MM.1S (cell line): ENCODE data around the gene TAF11L6.

Experiments
- EZH2 ChIP-seq: fragments of 300-600 bp; sonication (generic); optimal IDR thresholded peaks from 2 replicates; pipeline ENCODE3; 2017; ENCODE audit warnings: low read depth, mild to moderate bottlenecking, antibody characterized with exemption, low read length, mixed read lengths
- EZH2phosphoT487 ChIP-seq: fragments of 300-600 bp; sonication (generic); IDR thresholded peaks from 2 replicates; pipeline ENCODE4 v1.6.1; 2018; ENCODE audit warnings: antibody characterized with exemption, low read length
- TF ChIP-seq, protein P1 (sequence below): fragments of 300-600 bp; sonication (generic); IDR thresholded peaks from 2 replicates; pipeline ENCODE4 v1.5.1; 2016; ENCODE audit warnings: antibody characterized with exemption, low read length, mixed read lengths

- TF ChIP-seq, protein P1, sequence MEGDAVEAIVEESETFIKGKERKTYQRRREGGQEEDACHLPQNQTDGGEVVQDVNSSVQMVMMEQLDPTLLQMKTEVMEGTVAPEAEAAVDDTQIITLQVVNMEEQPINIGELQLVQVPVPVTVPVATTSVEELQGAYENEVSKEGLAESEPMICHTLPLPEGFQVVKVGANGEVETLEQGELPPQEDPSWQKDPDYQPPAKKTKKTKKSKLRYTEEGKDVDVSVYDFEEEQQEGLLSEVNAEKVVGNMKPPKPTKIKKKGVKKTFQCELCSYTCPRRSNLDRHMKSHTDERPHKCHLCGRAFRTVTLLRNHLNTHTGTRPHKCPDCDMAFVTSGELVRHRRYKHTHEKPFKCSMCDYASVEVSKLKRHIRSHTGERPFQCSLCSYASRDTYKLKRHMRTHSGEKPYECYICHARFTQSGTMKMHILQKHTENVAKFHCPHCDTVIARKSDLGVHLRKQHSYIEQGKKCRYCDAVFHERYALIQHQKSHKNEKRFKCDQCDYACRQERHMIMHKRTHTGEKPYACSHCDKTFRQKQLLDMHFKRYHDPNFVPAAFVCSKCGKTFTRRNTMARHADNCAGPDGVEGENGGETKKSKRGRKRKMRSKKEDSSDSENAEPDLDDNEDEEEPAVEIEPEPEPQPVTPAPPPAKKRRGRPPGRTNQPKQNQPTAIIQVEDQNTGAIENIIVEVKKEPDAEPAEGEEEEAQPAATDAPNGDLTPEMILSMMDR = no peak
- TF ChIP-seq EZH2 (no peak), EZH2phosphoT487 (no peak)
Observed at GRCh38 chr5:17481378-17481777, 47.1 kb upstream of the TAF11L6 start.
